NT2/D1 (cell line): ENCODE data around the gene ADGRG2.
A peak's percentile ranks its signal among the peaks of the same experiment; 100 is the strongest.

Experiments
- DNase-seq: peaks from one replicate; pipeline ENCODE4 v3.0.0-alpha.2; 2011; ENCODE audit warnings: low read depth, low spot score
- H3K27me3 ChIP-seq: 2 replicates; pipeline ENCODE4 v1.6.0; 2011; ENCODE audit warnings: mild to moderate bottlenecking; ENCODE audit not compliant: insufficient read length, insufficient read depth
- H3K36me3 ChIP-seq: 2 replicates; pipeline ENCODE4 v1.6.1; 2011; ENCODE audit warnings: mild to moderate bottlenecking, low read length, mixed read lengths; ENCODE audit not compliant: insufficient read depth, insufficient read length
- H3K4me1 ChIP-seq: 2 replicates; pipeline ENCODE4 v1.5.1; 2011; ENCODE audit not compliant: insufficient read depth, insufficient read length
- H3K4me3 ChIP-seq: 2 replicates; pipeline ENCODE4 v1.5.1; 2011; ENCODE audit warnings: low read depth; ENCODE audit not compliant: insufficient read length
- H3K9ac ChIP-seq: 2 replicates; pipeline ENCODE4 v1.6.0; 2011; ENCODE audit warnings: low read depth; ENCODE audit not compliant: insufficient read length
- H3K9me3 ChIP-seq: 2 replicates; pipeline ENCODE4 v1.5.1; 2011; ENCODE audit warnings: mild to moderate bottlenecking, low read length; ENCODE audit not compliant: insufficient read depth
- SUZ12 ChIP-seq: IDR thresholded peaks from 2 replicates; pipeline ENCODE4 v1.6.1; 2011; ENCODE audit not compliant: insufficient read length, insufficient read depth; ENCODE audit errors: extremely low read depth
- YY1 ChIP-seq: IDR thresholded peaks from 2 replicates; pipeline ENCODE4 v1.6.1; 2011; ENCODE audit not compliant: insufficient read length, insufficient read depth
- ZNF274 ChIP-seq: IDR thresholded peaks from 2 replicates; pipeline ENCODE4 v1.6.1; 2011; ENCODE audit warnings: mild to moderate bottlenecking, low read depth, low read length

ADGRG2 gene

DNA sequence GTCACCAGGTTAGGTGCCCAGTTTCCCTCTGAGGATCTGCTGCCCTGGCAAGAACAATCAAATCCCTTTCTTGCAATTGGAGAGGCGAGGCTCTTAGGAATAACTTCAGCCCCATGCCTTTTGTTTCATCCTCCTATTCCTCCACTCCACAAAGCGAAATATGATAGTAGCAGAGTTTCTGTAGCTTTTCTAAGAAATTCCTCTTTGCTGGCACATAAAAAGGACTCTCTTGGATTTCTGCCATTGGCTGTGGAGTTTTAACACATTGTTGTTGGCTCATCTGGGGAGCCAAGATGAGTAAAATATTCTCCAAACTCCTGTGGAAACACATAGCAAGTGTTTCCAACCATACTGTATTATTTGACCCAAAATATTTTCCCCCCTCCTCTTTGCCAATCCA, 11.0 kb upstream of the ADGRG2 start:
- Histone ChIP-seq H3K9me3 (no peaks in the 10 kb centered on the region), H3K36me3 (no peaks in the 10 kb centered on the region), H3K4me3 (no peak overlapping the region), H3K27me3 (no peaks in the 10 kb centered on the region), H3K9ac (no peak overlapping the region), H3K4me1 (no peaks in the 10 kb centered on the region)
- TF ChIP-seq SUZ12 (no peak), YY1 (no peak), ZNF274 (no peak)
- no peak for DNase-seq

DNA sequence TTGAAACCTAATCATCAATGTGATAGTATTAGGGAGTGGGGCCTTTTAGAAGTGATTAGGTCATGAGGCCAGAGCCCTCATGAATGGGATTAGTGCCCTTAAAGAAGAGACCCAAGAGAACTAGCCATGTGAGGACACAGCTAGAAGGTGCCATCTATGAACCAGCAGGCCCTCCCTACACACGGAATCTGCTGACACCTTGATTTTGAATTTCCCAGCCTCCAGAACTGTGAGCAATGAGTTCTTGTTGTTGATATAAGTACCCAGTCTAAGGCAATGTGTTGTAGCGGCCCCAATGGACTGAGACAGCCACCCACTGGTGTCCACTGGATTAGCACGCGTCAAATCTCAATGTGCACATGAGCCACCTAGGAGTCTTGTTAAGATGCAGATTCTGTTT, 8.4 kb upstream of the ADGRG2 start:
- Histone ChIP-seq H3K27me3 (peaks cover 3% of the 10 kb centered on the region), H3K4me1 (no peaks in the 10 kb centered on the region), H3K4me3 (no peak overlapping the region), H3K9me3 (no peaks in the 10 kb centered on the region), H3K36me3 (no peaks in the 10 kb centered on the region), H3K9ac (no peak overlapping the region)
- TF ChIP-seq ZNF274, result no peak
- TF ChIP-seq SUZ12, result no peak
- TF ChIP-seq YY1, result no peak
- no peak for DNase-seq

DNA sequence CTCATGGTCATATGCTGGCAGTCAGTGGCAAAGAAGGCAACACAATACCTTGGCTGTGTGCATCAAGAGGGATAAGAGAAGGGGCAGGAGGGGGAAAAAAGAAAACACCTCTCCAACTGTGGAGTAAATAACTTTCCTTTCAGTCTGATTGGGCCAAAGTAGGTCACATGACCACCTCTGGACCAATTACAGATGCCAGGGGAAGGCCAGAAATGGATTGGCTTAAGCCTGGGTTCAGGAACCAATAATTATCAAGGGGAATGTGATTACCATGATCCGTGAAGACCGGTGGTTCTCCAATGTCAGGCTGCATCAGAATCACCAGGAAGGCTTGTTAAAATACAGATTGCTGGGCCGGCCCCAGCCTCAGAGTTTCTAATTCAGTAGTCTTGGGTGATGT, 7.4 kb upstream of the ADGRG2 start:
- no peaks in the 10 kb centered on the region for H3K4me1 ChIP-seq
- no peak overlapping the region for H3K9ac ChIP-seq
- no peaks in the 10 kb centered on the region for H3K9me3 ChIP-seq
- TF ChIP-seq SUZ12 (no peak), YY1 (no peak), ZNF274 (no peak)
- no peaks in the 10 kb centered on the region for H3K36me3 ChIP-seq
- no peak overlapping the region for H3K4me3 ChIP-seq
- DNase-seq, result no peak
- peaks cover 12% of the 10 kb centered on the region for H3K27me3 ChIP-seq

DNA sequence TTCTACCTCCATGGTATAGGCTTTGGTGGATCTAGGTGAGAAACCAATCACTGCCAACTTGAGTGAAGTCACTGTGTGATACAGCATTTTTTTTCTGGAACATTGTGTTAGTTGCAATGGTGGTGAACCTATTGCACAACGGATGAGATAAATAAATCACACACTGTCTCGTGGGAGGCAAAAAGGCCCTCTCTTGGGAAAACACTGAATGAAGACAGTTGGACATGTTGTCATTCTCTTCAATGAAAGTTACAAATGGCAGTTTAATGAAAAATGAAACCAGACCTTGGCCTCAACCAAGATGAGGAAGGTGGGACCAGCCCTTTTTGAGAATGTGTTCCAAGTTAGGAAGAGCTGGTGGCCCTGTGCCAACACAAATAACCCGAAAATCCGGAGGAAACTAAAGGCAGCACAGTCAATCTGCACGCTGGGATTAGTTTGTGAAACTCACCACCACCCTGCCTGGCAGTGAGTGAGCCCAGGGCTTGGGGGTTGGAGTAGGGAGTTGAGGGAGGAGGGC, 5.4 kb upstream of the ADGRG2 start:
- H3K4me3 ChIP-seq, result no peak overlapping the region
- peaks cover 31% of the 10 kb centered on the region for H3K27me3 ChIP-seq
- H3K36me3 ChIP-seq, result no peaks in the 10 kb centered on the region
- no peak overlapping the region for H3K9ac ChIP-seq
- H3K4me1 ChIP-seq, result no peaks in the 10 kb centered on the region
- TF ChIP-seq YY1 (no peak), ZNF274 (no peak)
- H3K9me3 ChIP-seq, result no peaks in the 10 kb centered on the region
- no peak for DNase-seq

DNA sequence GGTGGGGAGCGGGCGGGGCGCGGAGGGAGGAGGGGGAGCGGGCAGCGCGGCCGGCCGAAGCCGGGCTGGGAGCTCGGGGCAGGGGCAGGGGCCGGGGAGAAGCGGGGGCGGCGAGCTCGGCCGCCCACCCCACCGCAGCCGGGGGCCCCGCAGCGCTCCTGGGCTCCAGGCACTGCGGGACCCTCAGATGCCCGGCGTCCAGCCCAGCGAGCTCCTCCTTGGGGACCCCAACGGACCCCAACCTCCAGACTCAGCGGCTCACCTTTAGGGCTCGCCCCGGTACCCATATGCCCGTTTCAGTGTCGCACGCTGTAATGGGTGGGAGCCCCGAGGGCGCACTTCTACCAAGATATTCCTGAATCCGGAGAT, 357 bp upstream of the ADGRG2 start:
- Histone ChIP-seq H3K9me3 (no peaks in the 10 kb centered on the region), H3K36me3 (no peaks in the 10 kb centered on the region), H3K4me1 (no peaks in the 10 kb centered on the region), H3K27me3 (peaks cover 75% of the 10 kb centered on the region), H3K9ac (peak overlapping the region; percentile 32), H3K4me3 (peak overlapping the region; percentile 24)
- TF ChIP-seq YY1 (no peak), ZNF274 (no peak), SUZ12 (no peak)
- no peak for DNase-seq

DNA sequence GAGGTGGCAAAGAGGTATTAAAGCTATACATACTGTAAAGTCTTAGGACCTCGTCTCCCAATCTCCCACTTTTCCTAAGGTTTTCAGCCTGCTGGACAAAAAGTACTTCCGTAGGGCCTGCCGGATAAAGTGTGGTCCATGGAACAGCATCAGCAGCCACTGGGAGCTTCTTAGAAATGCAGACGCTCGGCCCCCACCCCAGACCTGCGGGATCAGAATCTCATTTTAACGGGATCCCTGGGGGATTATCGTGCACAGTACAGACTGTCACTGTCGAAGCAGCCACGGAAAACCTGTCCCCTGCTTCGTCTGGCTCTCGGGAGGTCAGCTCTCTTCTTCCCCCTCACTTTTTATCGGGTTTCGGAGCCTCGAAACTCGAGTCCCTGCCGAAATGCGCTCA, 802 bp downstream of the ADGRG2 start:
- DNase-seq, result no peak
- H3K4me1 ChIP-seq, result no peaks in the 10 kb centered on the region
- H3K36me3 ChIP-seq, result no peaks in the 10 kb centered on the region
- peak overlapping the region; percentile 64 for H3K9ac ChIP-seq
- H3K4me3 ChIP-seq, result peak overlapping the region; percentile 56
- H3K9me3 ChIP-seq, result no peaks in the 10 kb centered on the region
- peaks cover 72% of the 10 kb centered on the region for H3K27me3 ChIP-seq
- TF ChIP-seq SUZ12 (no peak), ZNF274 (no peak), YY1 (no peak)

DNA sequence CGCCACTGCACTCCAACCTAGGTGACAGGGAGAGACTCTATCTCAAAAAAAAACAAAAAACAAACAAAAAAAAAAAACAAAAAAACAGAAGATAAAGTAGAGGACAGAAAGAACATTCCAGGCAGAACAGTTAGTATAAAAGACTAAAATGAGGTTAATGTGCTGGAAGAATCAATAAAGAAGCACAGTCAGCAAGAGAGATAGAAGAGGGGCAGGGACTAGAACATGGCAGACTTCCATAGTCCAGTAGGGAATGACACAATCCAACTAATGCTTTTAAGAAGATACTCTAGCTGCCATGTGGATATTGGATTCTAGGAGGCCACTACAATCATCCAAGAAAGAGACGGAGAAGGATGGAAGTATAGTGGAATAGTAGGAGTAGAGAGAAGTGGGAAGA, 11.6 kb downstream of the ADGRG2 start:
- Histone ChIP-seq H3K27me3 (peaks cover 20% of the 10 kb centered on the region), H3K9me3 (no peaks in the 10 kb centered on the region), H3K36me3 (no peaks in the 10 kb centered on the region), H3K4me1 (peaks cover 2% of the 10 kb centered on the region), H3K4me3 (no peak overlapping the region), H3K9ac (no peak overlapping the region)
- TF ChIP-seq SUZ12, result no peak
- TF ChIP-seq YY1, result no peak
- TF ChIP-seq ZNF274, result no peak
- DNase-seq, result no peak
